Measurements from ENCODE around the gene AKNAD1. TPM values are rescaled to one million over a fixed set of nuclear protein-coding genes. Genes with fewer than 3 reads are reported as not detected.
"Not testable (repeated sequence)": the region's sequence is repeated elsewhere in the genome, so short reads cannot be mapped to it uniquely, and the experiment has no call there.

The AKNAD1 gene
- total RNA-seq, 1 donor from 2014 or later = 0.37 TPM

DNA sequence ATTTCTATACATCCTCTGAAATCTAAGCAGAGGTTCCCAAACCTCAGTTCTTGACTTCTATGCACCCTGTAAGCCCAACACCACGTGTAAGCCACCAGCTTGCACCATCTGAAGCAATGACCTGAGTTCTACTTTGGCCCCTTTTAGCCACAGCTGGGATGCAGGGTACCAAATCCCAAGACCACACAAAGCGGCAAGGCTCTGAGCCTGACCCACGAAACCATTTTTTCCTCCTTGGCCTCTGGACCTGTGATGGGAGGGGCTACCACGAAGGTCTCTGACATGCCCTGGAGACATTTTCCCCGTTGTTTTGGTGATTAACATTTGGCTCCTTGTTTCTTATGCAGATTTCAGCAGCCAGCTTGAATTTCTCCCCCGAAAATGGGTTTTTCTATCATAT is 71.6 kb downstream of the AKNAD1 start:
- no peak for DNase-seq (ENCODE audit: low spot score)

DNA sequence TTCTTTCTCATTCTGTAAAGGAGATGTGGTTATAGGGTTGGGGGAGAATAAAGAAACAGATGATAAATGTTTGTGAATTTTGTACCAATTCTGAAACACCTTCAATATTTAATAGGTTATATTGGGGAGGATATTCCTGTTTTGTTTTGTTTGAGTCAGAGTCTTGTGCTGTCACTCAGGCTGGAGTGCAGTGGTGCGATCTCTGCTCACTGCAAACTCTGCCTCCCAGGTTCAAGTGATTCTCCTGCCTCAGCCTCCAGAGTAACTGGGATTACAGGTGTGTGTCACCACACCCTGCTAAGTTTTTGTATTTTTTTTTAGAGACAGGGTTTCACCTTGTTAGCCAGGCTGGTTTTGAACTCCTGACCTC is 75.3 kb downstream of the AKNAD1 start:
- DNase-seq (ENCODE audit: low spot score) = not testable (repeated sequence)

DNA sequence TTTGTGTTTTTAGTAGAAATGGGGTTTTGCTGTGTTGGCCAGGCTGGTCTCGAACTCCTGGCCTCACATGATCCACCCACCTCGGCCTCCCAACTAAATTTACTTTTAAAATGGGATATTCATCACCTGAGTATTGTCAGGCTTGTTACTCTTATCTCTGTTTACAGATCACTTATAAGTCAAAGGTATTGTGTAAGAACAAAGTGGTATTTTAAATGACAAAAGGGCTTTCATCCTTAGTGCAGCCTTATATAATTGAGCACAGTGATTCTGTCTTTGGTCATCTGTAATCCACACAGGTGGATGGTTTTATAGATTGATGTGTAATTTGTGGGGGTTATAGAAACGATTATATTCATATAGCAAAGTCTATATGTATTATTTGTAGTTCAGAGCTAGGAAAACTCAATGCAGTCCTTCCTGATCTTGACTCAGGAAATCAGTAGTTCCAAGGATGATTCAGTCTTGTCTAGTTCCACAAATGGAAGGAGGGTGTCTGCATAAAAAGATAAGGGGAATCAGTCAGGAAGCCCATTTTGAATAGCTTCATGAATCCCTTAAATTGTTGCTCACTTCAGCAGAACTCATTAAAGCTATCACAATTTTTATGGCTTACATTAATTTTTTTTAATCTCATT is 75.8 kb downstream of the AKNAD1 start:
- no peak for DNase-seq (ENCODE audit: low spot score)

DNA sequence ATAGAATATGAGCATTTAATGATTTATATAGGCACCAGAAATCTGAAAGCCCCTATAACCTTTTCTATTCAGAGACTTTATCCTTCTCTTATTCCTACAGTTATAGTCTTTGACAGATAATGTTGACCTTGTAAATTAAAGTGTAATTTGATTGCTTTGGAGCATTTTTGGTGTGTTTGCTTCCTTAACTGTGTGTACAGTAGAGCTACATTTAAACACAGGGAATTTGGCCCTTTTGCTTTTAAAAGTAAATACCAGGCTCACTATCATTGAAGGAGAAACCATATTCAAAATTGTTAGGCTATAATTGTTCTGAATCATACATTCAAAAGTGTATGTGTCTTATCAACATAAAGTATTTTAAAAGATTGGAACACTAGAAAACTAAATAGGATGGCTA is 77.4 kb downstream of the AKNAD1 start:
- no peak for DNase-seq (ENCODE audit: low spot score)

DNA sequence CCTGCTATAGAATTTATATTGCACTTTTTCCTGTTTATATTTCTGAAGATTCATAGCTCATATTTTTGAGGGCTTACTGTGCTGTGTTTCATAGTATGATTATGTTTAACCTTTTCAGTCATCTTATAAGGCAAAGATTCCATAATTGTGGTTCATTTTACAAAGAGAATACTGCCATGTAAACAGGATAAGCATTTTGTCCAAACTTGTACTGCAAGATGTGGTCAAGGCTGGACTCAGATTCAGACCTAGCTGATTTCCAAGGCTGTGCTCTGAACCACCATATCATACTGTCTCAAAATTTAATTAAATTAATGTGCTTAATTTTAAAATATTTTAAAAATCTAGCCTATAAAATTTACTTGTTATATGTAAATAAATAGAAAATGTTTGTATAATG is 79.1 kb downstream of the AKNAD1 start:
- DNase-seq (ENCODE audit: low spot score) = no peak

DNA sequence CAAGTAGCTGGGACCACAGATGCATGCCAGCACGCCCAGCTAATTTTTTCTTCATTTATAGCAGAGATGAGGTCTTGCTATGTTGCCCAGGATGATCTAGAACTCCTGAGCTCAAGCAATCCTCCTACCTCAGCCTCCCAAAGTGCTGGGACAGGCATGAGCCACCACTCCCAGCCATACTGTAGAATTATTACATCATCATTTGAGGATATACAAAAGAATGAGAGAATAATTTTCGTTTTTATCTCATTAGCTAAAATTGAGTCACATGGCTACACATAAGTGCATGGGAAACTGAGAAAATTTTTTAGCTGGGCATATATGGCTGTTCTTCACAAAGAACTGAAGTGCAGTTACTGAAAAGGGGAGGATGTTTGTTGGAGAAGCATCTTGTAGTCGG is 89.2 kb downstream of the AKNAD1 start:
- no peak for DNase-seq (ENCODE audit: low spot score)

DNA sequence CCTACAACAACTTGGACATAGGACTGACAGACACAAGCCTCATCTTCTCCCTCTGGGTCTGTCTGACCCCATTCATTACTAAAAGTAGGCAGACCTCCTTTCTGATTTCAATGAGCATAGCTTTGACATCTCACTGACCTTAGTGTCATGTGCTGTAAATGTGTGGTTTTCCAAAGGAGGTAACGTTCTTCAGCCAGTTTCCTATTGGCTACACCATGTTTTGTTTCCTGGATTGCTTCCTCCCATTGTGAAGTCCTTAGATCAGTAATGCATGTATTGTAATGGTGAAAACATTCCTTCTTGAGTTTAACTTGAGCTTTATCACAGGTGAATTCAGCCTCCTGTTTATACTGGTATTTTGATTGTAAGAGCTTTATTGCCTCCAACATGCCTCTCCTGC is 89.8 kb downstream of the AKNAD1 start:
- DNase-seq (ENCODE audit: low spot score) = no peak

Other genes with a start within 250 kb of the AKNAD1 start
- gene HENMT1, start 196.0 kb downstream of the AKNAD1 start, total RNA-seq = 7.0 TPM
- 35.3 TPM for gene PRPF38B, start 164.8 kb downstream of the AKNAD1 start, total RNA-seq
- not detected for gene FNDC7, start 144.2 kb downstream of the AKNAD1 start, total RNA-seq
- gene STXBP3, start 110.4 kb downstream of the AKNAD1 start, total RNA-seq = 73.8 TPM
- gene GPSM2, start 19.9 kb upstream of the AKNAD1 start, total RNA-seq = 4.6 TPM
- gene CLCC1, start 106.4 kb upstream of the AKNAD1 start, total RNA-seq = 40.6 TPM
- gene WDR47, start 185.0 kb upstream of the AKNAD1 start, total RNA-seq = 19.1 TPM
- 41.3 TPM for gene TAF13, start 218.9 kb upstream of the AKNAD1 start, total RNA-seq
- 50.1 TPM for gene TMEM167B, start 233.7 kb upstream of the AKNAD1 start, total RNA-seq